SK-N-SH treated with all-trans-retinoic acid at 6 μM for 48 hours (cell line): ENCODE results near the gene RNF148.

ENCODE experiments used
- ARNTL ChIP-seq: fragments of 450-650 bp; formaldehyde crosslinking; IDR thresholded peaks from 2 replicates; pipeline ENCODE4 v1.5.0; 2020; ENCODE audit warnings: low read depth, mild to moderate bottlenecking, moderate library complexity, borderline replicate concordance
- BACH2 ChIP-seq: fragments of 250-450 bp; sonication (Bioruptor Pico); IDR thresholded peaks from 2 replicates; pipeline ENCODE4 v1.9.0; 2021; ENCODE audit warnings: mild to moderate bottlenecking, borderline replicate concordance
- CREB5 ChIP-seq: fragments of 250-450 bp; sonication (Bioruptor Pico); IDR thresholded peaks from 2 replicates; pipeline ENCODE4 v1.5.1; 2020; ENCODE audit warnings: low read depth, mild to moderate bottlenecking, moderate library complexity
- CSDC2 ChIP-seq: fragments of 250-450 bp; sonication (Bioruptor Pico); IDR thresholded peaks from 2 replicates; pipeline ENCODE4 v1.5.0; 2020; ENCODE audit warnings: mild to moderate bottlenecking, moderate library complexity
- CSRNP3 ChIP-seq: fragments of 250-450 bp; sonication (Bioruptor Pico); IDR thresholded peaks from 2 replicates; pipeline ENCODE4 v1.5.1; 2021; ENCODE audit warnings: mild to moderate bottlenecking, moderate library complexity
- ESRRG ChIP-seq: fragments of 250-450 bp; sonication (Bioruptor Pico); IDR thresholded peaks from 2 replicates; pipeline ENCODE4 v1.6.1; 2021; ENCODE audit warnings: mild to moderate bottlenecking
- OSR1 ChIP-seq: fragments of 250-450 bp; sonication (Bioruptor Pico); IDR thresholded peaks from 2 replicates; pipeline ENCODE4 v1.8.0; 2022; ENCODE audit warnings: moderate library complexity, mild to moderate bottlenecking, inconsistent platforms
- RARB ChIP-seq: fragments of 250-450 bp; sonication (Bioruptor Pico); IDR thresholded peaks from 2 replicates; pipeline ENCODE4 v1.8.0; 2021; ENCODE audit warnings: mild to moderate bottlenecking, moderate library complexity
- SNAI2 ChIP-seq: fragments of 250-450 bp; sonication (Bioruptor Pico); IDR thresholded peaks from 2 replicates; pipeline ENCODE4 v1.5.0; 2020; ENCODE audit warnings: mild to moderate bottlenecking, moderate library complexity
- TOX ChIP-seq: fragments of 250-450 bp; sonication (Bioruptor Pico); IDR thresholded peaks from 2 replicates; pipeline ENCODE4 v1.8.0; 2021; ENCODE audit warnings: mild to moderate bottlenecking, moderate library complexity, borderline replicate concordance
- TSHZ2 ChIP-seq: fragments of 250-450 bp; sonication (Bioruptor Pico); IDR thresholded peaks from 2 replicates; pipeline ENCODE4 v1.5.0; 2020; ENCODE audit warnings: mild to moderate bottlenecking, moderate library complexity
- ZFP3 ChIP-seq: fragments of 250-450 bp; sonication (Bioruptor Pico); IDR thresholded peaks from 2 replicates; pipeline ENCODE4 v1.5.0; 2020; ENCODE audit warnings: mild to moderate bottlenecking, moderate library complexity
- ZFP30 ChIP-seq: fragments of 450-650 bp; formaldehyde crosslinking; IDR thresholded peaks from 2 replicates; pipeline ENCODE4 v1.5.0; 2022; ENCODE audit warnings: mild to moderate bottlenecking, moderate library complexity

GRCh38 chr7:122746948-122747347 is 44.2 kb upstream of the RNF148 start:
- TF ChIP-seq ZFP30 (CRISPR knock-in tag): no peak
- TF ChIP-seq TOX (CRISPR knock-in tag): no peak
- TF ChIP-seq CREB5 (CRISPR knock-in tag): no peak
- no peak for TF ChIP-seq TSHZ2 (CRISPR knock-in tag)
- no peak for TF ChIP-seq BACH2 (CRISPR knock-in tag)
- TF ChIP-seq CSDC2: no peak
- TF ChIP-seq OSR1 (CRISPR knock-in tag): no peak
- TF ChIP-seq ARNTL (CRISPR knock-in tag): no peak
- TF ChIP-seq SNAI2 (CRISPR knock-in tag): no peak
- TF ChIP-seq ZFP3: no peak
- TF ChIP-seq ESRRG: no peak
- no peak for TF ChIP-seq CSRNP3 (CRISPR knock-in tag)
- TF ChIP-seq RARB: no peak
